Stimulated activated CD4-positive, alpha-beta T cell treated with anti-CD3 and anti-CD28 coated beads, Interleukin-2, amount 100 ng/mL, for 24 hours (primary cell): ENCODE measurements around the gene RIC8A.
"Not testable (repeated sequence)": the region's sequence is repeated elsewhere in the genome, so short reads cannot be mapped to it uniquely, and the experiment has no call there.

Experiments used
- DNase-seq, 2 donors: peaks; one replicate each; pipeline ENCODE4 v3.0.0-alpha.2; 2020

The RIC8A gene

DNA sequence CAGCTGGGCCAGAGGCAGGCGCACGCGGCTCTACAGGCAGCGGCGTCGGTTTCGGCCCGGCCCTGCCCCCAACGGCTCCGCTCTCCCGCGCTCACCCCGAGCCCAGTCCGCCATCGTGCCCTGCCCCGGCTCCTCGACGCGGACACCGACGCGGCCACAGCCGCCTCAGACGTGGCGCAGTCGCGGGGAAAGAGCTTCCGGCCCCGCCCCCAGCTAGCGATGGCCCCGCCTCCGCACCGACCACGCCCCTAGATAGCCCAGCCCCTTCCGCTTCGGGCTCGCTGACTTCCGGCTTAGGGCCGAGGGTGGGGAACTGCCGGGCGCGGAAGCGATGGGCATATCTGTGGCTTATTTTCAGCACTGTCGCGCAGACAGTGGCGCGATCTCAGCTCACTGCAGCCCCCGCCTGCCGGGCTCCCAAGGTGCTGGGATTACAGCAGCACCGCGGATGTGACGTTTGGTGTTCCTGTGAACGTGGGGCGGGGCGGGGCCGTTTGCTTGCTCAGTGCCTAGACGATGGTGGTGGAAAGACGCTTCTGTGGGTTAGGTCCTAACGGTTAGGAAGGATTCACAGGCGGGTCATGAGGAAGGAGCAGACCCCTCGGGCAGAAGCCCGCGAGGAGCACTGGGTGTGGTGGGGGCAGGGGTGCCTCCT lies at the start of gene RIC8A, which contains the start of gene BET1L:
RIC8A (plus strand) TSS at position 501 of the 655 bp plus-strand sequence. CDS start 1,147 bp downstream, outside the sequence.
BET1L (minus strand) TSS at position 192 of the 655 bp plus-strand sequence; CDS start at position 114, 78 bp downstream.
- DNase-seq: peak; percentile 96 to 97

DNA sequence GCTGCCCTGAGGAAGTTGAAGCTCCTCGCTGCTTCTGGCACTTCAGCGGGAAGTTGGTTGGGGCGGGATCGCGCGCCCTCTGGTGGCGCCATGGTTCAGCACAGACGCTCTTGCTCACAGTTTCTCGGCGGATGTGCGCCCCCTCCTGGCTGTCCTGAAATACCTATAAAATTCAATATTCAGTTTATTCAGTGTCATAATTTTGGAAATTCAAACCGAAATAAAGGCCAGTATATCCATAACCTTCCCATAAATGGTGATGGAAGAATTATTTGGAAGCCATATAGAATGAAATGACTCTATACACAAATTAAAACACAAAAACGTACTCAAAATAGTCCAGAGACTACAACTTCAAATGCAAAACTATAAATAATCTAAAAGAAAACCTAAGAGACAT lies 27.3 kb upstream of the RIC8A start:
- not testable (repeated sequence) for DNase-seq

DNA sequence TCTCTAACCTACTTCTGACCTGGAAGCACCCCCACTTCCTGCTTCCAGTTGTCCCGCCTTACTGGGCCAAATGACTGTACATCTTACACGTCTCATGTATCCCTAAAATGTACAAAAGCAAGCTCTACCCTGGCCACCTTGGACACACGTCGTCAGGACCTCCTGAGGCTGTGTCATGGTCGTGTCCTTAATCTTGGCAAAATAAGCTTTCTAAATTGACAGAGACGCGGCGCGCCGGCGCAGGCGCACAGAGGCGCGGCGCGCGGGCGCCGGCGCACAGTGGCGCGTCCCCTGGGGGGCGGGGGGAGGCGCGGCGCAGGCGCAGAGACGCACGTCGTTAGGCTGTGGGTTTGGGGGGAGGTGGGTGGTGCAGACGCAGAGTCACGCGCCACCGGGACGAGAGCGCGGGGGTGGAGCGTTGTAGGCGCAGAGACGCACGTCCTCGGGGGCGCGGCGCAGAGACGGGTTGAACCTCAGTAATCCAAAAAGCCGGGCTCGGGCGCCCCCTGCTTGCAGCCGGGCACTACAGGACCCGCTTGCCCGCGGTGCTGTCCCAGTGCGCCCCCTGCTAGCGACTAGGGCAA lies 18.2 kb upstream of the RIC8A start:
- DNase-seq: not testable (repeated sequence)

DNA sequence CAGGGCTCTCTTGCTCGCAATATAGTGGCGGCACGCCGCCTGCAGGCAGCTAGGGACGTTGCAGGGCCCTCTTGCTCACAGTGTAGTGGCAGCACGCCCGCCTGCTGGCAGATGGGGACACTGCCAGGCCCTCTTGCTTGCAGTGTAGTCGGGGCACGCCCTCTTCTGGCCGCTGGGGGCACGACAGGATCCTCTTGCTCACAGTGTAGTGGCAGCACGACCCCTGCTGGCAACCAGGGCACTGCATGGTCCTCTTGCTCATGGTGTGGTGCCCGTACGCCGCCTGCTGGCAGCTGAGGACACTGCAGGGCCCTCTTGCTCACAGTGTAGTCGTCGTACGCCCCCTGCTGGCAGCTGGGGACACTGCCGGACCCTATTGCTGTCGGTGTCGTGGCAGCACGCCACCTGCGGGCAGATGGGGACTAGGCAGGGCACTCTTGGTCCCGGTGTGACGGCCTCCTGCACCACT lies 17.6 kb upstream of the RIC8A start:
- peak; percentile 43 to 55 for DNase-seq

DNA sequence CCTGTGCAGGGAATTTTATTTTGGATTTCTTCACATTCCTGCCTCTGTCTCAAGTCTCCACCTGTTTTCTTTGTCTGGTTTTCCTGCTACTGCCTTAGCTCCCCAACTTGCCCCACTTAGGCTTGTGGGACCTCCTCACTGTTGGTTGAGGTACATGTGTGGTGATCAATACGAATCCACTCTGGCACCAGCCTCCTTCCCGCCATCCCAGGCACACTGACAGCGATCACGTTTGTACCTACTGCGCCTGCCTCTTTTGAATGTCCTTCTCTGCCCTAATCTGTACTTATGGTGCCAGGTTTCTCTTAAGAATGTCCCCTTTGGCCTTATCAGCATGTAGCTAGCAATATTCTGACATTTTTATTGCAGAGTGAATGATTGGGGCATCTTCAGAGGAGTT lies 17.0 kb upstream of the RIC8A start:
- DNase-seq: not testable (repeated sequence)

DNA sequence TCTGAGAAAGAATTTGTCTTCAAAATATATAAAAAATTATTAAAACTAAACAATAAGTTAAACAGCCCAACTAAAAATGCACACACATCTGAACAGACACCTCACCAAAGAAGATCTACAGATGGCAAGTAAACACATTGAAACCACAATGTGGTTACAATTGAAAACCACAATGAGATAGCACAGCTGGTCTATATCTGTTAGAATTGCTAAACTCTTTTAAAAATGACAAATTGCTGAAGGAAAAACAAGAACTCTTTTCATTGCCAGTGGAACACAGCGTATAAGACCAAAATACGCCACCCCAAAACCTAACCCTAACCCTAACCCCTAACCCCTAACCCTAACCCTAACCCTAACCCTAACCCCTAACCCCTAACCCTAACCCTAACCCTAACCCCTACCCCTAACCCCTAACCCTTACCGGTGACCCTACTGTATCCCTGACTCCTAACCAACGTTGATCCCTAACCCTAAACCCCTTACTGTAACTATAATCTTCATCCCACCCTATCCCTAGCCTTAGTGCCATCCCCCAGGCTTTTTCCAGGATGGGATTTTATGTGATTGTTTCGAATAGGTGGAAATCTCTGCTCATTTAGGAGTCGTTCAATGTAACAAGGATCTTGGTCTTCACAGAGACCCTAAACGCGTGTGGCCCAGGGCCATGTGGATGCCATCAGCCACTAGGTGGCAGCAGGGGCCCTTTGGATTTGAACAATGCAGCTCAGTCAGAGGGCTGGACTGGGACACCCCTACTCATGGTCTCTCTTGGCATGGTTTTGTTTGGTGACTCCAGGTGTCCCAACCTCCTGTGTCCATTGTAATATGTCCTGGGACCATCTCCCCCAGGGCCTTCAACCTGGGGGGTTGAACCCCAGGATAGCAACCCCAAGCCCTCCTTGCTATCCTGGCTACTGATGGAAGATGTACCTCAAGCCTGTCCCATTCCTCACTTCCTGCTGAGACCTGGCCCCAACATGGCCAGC lies 15.7 kb upstream of the RIC8A start:
- peak; percentile 47 to 55 for DNase-seq

DNA sequence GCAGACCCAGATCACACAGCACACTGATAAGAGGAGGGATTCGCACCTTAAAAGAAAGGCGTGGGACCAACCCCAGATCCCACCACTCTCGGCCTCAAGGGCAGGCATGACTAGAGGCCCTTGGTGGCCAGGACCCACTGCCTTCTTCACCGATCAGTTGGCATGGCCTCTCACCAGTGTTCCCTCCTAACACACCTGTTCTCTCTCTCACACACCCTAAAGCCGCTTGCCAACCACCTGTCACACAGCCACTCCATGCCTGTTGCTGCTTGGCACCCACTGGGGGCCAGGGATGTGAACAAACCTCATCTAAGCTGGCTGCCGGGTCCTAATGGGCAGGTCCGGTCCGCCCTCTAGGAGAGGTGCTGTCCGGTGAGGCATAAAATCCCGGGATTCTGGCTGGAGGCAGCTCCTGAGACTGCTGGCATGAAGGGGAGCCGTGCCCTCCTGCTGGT lies 14.8 kb upstream of the RIC8A start, which contains the start of gene SCGB1C1:
SCGB1C1 (plus strand) TSS at position 405 of the 455 bp plus-strand sequence; CDS start at position 427, 22 bp downstream.
- DNase-seq: not testable (repeated sequence)

DNA sequence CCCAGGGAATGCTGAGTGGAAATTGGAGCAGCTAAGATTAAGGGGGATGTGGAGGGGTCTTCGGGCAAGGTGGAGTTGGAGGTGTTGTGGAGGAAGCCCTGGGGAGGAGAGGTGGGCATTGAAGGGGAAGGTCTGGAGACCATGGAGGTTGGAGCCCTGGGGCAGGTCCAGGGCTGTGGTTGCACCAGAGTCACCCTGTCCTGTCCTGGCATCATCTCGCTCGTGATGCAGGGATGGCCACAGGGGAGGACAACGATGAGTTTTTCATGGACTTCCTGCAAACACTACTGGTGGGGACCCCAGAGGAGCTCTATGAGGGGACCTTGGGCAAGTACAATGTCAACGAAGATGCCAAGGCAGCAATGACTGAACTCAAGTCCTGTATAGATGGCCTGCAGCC lies 14.0 kb upstream of the RIC8A start:
- peak in 1 of 2 donors; percentile 16 for DNase-seq

DNA sequence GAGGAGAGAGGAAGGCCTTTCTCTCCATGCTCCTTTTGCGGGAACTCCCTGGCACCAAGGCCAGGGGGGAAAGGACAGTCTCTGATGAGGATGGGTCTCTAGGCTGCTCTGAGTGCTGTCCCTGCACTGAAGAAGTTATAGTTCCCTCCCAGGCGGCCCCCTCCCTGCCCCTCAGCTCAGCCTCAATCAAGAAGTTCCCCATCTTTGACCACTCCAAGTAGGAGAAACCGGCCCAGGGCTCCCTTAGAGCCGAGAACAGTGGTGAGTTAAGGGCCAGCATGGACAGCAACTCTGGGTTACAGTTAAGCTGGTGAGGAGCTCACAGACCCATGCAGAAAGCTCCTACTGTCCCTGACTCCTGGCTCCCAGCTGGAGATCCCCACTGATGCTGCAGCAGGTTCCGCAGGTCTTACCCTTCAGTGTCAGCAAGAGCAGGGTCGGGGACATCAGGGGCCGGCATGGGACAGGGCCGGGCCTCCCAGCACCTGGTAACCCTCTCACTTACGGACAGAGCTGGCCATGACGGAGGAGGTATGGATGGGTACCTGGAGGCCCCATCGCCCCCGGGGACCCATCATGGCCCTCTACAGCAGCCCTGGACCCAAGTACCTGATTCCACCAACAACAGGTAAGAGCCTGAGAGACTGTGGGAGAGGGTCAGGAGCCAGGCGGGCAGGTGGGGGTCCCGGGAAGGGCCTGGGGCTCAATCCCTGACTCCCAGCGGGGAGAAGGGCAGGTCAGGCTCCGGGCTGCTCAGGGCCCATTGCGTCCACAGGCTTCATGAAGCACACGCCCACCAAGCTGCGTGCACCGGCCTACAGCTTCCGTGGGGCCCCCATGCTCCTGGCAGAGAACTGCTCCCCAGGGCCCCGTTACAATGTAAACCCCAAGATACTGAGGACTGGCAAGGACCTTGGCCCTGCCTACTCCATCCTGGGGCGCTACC lies 10.4 kb upstream of the RIC8A start:
- peak; percentile 0 to 16 for DNase-seq

DNA sequence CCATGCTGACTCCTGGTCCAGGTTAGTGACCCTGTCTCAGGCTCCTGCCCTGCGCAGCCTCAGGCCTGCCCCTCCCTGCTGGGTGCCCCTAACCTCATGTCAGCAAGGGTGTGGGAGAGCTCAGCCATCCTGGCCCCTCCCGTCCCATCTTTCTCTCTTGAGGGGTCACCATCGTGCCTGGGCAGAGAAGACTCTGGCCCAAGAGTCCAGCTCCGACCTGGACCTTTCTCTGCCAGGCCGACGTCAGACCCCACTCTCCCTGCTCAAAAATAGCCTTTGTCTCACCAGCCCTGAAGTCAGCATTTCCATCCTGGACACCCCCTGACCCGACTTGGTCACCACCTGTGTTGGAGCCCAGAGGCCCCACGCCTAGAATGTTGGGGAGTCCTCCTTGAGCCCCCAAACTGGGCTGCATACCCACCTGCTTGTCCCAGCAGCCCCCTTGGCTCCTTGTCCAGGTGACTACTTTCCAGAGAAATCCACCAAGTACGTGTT lies 9.7 kb upstream of the RIC8A start:
- peak in 1 of 2 donors; percentile 0 for DNase-seq

DNA sequence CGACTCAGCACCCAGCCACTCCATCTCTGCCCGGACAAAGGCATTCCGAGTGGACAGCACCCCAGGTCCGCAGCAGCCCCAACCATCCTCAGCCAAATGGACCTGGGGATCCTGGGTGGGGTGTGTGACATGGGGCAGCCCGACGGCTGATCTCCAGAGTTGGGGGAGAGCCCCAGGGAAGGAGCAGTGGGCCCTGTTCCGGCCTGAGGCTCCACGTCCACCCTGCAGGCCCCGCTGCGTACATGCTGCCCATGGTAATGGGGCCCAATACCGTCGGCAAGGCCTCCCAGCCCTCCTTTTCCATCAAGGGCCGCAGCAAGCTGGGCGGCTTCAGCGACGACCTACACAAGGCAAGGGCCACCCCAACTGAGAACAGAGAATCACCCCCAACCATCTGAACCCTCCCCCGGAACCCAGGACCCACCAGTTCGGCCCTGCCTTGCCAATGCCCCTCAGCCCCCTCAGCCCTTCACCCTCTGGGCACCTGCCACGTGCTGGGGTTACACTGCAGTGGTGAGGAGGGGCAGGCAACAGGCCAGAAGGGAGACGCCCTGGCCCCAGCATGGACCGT lies 9.2 kb upstream of the RIC8A start:
- peak in 1 of 2 donors; percentile 2 for DNase-seq

DNA sequence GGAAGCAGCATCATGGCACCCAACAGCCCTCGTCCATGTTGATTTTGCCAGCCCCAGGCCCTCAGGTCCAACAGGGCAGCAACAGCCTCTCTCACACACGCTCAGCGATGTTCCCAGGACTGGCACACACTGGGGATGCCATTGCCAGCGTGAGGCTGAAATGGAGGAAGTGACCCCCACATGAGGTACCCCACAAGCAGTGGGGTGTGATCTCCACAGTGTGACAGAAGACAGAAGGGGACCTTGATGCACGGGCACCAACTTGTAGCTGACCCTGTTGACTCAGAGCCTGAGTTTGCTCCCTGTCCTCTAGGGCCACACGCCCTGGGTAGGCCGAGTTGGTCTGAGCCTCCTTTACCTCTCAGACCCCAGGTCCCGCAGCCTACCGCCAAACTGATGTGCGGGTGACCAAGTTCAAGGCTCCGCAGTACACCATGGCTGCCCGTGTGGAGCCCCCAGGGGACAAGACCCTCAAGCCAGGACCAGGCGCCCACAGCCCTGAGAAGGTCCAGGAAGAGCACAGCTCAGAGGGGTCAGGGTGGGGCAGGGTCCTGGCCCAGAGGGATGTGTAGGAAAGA lies 8.4 kb upstream of the RIC8A start:
- DNase-seq: peak in 1 of 2 donors; percentile 16

DNA sequence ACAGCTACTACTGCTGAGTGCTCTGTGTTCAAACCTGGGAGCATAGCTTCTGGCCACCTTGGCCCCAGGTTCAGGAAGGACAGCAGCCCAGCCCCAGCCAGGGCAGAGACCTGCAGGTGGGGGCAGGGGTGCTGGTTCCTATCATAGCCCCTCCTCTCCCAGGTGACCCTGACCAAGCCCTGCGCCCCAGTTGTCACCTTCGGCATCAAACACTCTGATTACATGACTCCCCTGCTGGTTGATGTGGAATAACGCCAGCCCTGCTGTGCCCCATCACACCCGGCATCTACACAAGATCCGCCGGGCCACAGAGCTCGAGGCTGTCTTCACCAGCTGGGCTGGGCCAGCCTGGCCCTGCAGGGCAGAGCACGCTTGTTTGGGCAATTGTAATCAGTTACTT lies 7.7 kb upstream of the RIC8A start:
- DNase-seq: no peak

DNA sequence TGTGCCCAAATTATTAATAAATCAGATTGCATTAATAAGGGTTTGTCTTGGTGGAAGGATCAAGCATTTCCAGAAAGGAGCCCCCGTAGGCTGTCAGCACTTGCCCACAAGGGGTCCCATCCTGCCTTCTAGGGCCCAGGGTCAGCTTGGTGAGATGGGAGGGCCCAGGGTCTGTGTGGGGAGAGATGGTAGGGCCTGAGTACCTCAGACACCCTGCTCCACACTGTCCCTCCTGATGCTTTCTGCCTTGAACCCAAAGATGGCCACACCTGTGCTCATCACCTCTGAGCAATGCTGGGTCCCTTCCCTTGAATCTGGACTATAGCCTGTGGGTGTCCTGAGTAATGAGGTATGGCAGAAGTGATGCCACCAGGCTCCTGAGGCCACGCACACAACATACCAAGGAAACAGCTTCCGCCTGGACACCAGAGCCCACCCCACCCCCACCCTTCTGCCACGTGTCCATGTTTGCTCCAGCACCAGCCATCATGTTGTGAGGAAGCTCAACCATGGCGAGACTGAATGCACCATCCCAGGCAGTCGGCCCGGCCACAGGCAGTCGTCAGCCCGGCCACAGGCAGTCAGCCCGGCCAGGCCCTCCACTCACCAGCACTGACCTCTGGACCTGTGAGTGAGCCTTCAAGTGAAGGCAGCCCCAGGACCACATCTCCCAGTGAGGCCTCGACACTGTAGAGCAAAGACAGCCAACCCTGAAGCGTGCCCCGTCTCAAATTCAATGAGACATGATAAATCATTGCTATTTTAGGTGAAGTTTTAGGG lies 7.1 kb upstream of the RIC8A start:
- DNase-seq: no peak

DNA sequence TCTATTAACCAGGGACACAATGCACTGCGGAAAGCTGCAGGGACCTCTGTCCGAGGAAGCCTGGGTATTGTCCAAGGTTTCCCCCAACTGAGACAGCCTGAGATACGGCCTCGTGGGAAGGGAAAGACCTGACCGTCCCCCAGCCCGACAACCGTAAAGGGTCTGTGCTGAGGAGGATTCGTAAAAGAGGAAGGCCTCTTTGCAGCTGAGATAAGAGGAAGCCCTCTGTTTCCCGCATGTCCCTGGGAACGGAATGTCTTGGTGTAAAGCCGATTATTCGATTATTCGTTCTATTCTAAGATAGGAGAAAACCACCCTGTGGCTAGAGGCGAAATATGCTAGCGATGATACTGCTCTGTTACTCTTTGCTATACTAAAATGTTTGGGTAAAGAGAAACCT lies 5.5 kb upstream of the RIC8A start:
- no peak for DNase-seq

DNA sequence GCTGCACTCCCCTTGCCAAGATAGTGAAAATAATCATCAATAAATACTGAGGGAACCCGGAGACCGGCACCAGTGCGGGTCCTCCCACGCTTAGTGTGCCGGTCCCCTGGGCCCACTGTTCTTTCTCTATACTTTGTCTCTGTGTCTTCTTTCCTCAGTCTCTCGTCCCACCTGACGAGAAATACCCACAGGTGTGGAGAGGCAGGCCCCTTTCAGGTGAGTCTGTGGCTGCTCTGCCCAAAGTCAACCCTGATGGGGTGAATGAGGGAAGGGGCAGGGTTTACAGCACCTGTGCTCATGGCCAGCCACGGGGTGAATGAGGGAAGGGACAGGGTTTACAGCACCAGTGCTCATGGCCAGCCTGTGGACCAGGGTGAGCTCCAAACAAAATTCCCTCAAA lies 5.0 kb upstream of the RIC8A start:
- DNase-seq: peak in 1 of 2 donors; percentile 18

DNA sequence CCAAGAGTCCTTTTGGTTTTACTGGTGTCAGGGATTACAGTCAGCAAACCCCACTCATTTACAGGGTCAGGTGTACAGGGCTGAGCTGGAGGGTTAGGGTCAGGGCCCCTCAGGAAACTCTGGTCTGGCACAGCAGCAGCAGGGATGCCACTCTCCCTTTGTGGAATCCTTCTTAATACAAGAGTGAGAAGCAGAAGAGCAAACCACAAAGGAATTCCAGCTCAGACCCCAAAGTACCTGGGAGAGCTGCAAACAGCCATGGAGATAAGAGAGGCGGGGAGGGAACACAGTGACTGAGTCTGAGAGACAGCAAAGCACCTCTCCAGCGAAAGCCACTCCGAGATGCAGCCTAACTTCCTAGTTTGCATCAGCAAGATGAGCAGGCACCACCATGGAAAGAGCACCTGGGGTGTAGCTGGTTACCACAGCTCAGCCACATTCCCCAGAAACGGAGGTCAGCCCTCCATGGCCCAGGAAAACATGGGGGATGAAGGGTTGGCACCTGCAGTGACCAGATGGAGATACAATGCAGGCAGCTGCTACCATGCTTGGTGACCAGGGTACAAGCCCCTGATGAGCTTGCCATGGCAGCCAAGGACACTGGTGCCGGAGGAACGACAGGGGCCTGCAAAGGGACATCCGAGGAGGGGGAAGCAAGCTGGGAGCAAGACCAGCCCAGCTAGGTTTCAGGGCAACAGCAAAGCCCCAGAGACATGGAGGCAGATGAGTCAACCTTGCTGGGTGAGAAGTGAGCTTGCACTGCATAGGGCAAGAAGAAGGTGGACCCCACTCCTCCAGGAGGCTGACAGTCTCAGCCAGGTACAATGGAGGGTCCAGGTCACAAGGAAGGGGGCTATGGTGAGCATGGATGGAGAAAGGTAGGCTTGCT lies 4.2 kb upstream of the RIC8A start:
- peak in 1 of 2 donors; percentile 15 for DNase-seq

DNA sequence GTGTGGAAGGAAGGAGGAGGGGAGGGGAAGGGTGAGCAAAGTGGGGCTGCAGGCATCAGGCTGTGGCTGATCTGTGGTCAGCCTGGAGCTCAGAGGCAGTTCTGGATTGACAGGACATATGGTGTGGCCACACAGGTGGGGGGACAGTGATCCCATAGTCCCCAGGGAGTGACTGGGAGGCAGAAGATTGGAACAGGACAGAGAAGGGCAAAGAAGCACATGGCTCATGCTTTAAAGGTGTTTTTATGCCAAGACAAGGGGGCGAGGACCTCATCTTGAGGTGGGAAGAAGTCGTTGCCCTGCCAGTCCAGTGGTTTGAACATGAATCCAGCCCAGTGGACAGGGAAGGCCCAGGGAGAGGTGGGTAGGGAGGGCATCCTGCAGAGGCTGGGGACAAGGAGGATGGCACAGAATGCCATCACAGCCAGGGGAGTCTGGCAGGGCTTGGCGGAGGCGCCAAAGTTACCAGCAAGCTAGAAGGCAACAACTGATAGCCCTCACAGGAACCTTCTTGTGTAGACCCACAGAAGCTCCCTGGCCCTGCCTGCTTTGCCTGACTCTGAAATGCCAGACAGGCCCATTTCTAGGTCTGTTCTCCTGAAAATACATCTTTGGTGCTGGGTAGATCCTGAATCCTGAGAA lies 3.4 kb upstream of the RIC8A start:
- no peak for DNase-seq
